Measurements from ENCODE around the gene RMDN2. TPM values are rescaled to one million over a fixed set of nuclear protein-coding genes. Genes with fewer than 3 reads are reported as not detected.

The RMDN2 gene
- 4.0 to 5.3 TPM (median 4.6 TPM) in 5 replicates for total RNA-seq (2022; extraction: Qiagen RNA extraction)

GRCh38 chr2:37925063-37925897 lies at the start of gene RMDN2:
RMDN2 (plus strand) TSS chr2:37925287; CDS start chr2:37929278, 3,991 bp downstream.

Other genes starting within 250 kb of the RMDN2 start
- 3.9 to 4.9 TPM (median 4.2 TPM) in 5 replicates for gene CYP1B1, start 150.9 kb downstream of the RMDN2 start, total RNA-seq (2022; extraction: Qiagen RNA extraction)